ENCODE data around the gene CRIP1.

DNA sequence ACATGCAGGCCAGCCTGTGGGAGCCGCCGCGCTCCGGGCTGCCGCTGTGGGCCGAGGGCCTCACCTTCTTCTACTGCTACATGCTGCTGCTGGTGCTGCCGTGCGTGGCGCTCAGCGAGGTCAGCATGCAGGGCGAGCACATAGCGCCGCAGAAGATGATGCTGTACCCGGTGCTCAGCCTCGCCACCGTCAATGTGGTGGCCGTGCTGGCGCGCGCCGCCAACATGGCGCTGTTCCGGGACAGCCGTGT lies 42.6 kb downstream of the CRIP1 start:
- TF ChIP-seq, protein P1, sequence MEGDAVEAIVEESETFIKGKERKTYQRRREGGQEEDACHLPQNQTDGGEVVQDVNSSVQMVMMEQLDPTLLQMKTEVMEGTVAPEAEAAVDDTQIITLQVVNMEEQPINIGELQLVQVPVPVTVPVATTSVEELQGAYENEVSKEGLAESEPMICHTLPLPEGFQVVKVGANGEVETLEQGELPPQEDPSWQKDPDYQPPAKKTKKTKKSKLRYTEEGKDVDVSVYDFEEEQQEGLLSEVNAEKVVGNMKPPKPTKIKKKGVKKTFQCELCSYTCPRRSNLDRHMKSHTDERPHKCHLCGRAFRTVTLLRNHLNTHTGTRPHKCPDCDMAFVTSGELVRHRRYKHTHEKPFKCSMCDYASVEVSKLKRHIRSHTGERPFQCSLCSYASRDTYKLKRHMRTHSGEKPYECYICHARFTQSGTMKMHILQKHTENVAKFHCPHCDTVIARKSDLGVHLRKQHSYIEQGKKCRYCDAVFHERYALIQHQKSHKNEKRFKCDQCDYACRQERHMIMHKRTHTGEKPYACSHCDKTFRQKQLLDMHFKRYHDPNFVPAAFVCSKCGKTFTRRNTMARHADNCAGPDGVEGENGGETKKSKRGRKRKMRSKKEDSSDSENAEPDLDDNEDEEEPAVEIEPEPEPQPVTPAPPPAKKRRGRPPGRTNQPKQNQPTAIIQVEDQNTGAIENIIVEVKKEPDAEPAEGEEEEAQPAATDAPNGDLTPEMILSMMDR (conservative IDR thresholded peaks at IDR 0.05; ENCODE audit: low read depth in 2 of 2), result no peak
- TF ChIP-seq EZH2phosphoT487 (IDR thresholded peaks at IDR 0.05; ENCODE audit: unreplicated experiment) (no peak), NANOG (IDR thresholded peaks at IDR 0.05; ENCODE audit: borderline replicate concordance) (no peak), EZH2 (IDR thresholded peaks at IDR 0.05; ENCODE audit: low read depth, unreplicated experiment) (no peak)

Data from GM23338 (cell line).